NCI-H2029 (cell line): ENCODE results near the gene CAPN14.

Experiments
- DNase-seq: peaks from one replicate; lab custom pipeline; 2025; lab: John Stamatoyannopoulos, UW

The CAPN14 gene

DNA sequence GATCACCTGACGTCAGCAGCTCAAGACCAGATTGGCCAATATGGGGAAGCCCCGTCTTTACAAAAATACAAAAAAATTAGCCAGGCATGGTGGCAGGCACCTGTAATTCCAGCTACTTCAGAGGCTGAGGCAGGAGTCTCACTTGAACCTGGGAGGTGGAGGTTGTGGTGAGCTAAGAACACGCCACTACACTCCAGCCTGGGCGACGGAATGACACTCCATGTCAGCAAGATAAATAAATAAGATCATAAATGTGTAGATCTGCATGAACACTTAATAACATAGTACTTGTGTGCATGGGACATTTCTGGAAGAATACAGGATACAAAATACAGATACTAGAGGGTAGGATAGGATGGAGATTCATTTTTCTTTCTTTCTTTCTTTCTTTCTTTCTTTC, 25.7 kb upstream of the CAPN14 start:
- DNase-seq, result no peak

GRCh38 chr2:31241625-31242270, 24.4 kb upstream of the CAPN14 start:
- no peak for DNase-seq

- DNase-seq, result no peak
Observed at GRCh38 chr2:31240381-31241365, 23.4 kb upstream of the CAPN14 start.

DNA sequence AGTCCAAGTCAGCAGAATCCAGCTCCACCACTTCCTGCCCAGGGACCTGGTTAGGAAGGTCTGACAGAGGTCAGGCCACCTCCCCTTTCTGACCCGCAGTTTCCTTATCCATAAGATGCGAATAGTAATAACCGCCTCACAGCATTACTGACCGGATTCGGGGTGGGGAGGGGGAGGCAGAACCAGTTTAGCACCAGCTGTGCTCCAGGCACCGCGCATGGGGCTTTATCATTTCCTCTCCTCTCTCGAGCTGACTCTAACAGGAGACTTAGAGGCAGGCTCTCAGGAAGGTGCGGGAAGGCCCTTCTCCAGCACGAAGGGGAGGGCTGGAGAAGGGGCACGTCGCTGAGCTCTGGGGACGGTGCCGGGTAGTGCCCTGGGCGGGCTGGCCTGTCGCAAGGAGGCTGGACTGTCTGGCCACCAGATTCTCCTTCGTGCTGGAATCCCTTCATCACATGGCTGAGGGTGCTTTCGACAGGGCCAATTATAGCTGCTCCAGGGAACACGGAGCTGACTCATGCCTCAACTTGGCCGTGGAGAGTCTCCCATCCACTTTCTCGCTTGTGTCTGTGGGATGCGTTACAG, 22.4 kb upstream of the CAPN14 start:
- DNase-seq, result no peak

DNA sequence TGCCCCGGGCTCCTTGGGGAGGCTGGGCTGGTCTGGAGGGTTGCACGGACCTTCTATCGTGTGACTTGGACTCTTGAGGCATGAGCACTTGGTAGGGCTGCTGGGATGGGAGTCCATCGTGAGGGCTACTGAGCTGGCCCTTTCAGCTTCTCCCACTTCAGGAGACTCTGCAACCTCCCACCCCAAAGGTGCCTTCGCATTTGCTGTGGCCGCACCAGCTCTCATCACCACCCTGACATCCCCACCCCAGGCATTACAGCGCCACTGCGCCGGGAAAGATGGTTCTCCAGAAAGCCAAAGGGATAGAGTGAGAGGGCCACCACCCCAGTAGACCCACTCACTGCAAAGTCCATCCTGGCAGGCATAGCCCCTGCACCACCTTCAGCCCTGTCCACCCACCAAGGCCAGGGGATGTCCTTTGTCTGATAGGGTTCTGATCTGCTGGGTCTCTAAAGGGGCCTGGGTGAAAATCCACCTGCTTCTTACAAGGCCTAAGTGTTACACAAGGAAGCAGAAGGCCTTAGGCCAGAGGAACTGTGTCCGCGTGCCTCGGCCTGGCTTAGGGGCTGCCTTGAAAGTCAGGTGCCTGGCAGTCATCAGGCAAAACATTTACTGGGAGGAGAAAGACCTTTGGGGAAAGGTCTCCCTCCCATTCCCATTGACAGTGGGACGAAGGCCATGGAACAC, 21.7 kb upstream of the CAPN14 start:
- no peak for DNase-seq

- DNase-seq, result no peak
Observed at GRCh38 chr2:31238126-31238905, 21.0 kb upstream of the CAPN14 start.

GRCh38 chr2:31237348-31238017, 20.2 kb upstream of the CAPN14 start:
- DNase-seq, result no peak

DNA sequence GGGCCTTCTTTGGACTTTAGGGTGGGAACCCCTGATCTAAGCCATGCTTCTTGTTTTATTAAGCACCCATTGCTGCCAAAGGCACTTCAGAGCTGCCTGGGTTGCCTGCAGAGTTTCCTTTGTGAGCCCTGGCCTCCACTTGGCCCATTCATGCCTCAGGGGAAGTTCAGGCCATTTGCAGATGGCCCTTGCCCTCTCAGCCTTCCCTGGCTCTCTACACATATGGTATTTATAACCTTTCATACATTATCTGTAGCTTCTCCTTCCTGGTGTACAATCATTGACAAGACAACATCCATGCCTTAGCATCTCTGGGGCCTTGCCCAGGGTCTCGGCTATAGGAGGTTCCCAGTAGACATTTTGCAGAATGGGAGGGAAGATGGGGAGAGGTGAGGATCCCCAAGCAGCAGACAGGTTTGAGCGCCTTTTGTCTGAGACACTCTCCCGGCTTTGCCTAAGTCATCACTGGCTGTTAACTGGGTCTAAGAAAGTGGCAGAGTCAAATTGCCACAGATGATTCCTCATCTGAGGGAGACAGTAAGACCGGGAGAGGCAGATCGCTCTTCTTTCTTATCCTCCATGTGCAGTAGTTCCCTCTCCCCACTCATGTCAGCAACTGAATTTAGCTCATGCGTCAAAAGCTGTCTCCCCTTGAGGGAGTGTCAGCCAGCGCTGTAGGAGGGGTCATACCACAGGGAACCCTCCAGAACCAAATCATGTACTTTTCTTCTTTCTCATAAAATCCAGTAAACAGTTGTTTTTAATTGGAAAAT, 19.3 kb upstream of the CAPN14 start:
- no peak for DNase-seq

DNA sequence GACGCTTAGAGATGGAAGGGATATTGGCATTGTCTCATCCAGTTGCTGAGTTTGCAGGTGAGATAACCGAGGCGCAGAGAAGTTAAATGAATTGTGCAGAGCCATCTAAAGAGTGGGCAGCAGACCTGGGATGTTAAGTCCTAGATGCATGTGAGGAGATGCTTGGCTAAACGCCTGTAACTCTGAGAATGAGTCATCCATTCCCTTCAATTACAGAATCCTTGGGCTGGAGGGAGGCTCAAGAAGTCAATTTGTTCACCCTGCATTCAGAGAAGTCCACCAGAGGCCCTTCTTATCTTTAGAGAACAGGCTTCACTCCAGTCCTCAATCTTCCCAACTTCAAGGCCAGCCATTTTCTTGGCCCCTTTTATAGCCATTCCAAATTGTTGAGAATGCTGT, 18.2 kb upstream of the CAPN14 start:
- no peak for DNase-seq

GRCh38 chr2:31234683-31235503, 17.6 kb upstream of the CAPN14 start:
- no peak for DNase-seq

GRCh38 chr2:31233741-31234682, 16.7 kb upstream of the CAPN14 start, which contains the start of gene EHD3:
Gene EHD3, plus strand, starts transcription at chr2:31234152. Its CDS starts 470 bp downstream, at chr2:31234622.
- peak; percentile 65 for DNase-seq

- peak; percentile 34 for DNase-seq
Observed at GRCh38 chr2:31233231-31233630, 15.9 kb upstream of the CAPN14 start.

DNA sequence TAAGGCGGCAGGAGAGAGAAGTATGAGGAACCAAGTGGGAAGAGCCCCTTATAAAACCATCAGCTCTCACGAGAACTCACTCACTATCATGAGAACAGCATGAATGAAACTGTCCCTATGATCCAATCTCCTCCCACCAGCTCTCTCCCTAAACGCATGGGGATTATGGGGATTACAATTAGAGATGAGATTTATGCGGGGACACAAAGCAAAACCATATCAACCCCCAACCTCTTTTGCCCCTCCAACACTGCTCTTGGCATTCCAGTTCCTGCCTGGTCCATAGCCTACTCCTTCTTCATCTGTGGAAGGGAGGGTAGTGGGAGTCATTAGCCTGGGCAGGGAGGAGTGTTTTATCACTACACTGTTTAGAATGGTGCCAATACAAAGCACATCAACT, 15.3 kb upstream of the CAPN14 start:
- DNase-seq, result no peak

GRCh38 chr2:31231571-31232302, 14.4 kb upstream of the CAPN14 start:
- no peak for DNase-seq

- DNase-seq, result no peak
Observed at GRCh38 chr2:31230751-31231150, 13.4 kb upstream of the CAPN14 start.

- no peak for DNase-seq
Observed at GRCh38 chr2:31228717-31229116, 11.4 kb upstream of the CAPN14 start.

DNA sequence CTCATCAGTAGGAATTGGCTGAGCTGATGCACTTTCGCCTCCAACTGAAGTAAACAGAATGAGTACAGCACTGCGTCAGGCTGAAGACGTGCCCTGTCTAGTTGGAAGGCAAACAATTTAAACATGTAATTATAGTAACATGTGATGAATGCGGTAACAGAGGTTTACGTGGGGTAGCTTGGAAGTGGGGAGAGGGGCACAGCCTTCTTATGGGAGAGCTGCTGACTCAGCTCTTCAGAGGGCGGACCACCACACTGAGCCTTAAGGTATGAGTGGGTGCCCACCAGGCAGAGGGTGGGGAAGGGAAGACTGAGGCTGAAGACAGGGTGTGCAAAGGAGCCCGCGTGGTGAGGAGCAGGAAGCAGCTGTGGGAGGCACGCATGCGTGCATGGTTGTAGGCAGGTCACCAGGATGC, 10.4 kb upstream of the CAPN14 start:
- no peak for DNase-seq
